Cardiac fibroblast (primary cell): ENCODE measurements around the gene FAM199X.

ENCODE experiments used
- DNase-seq, 2 donors: peaks; one replicate each; pipeline versions ENCODE4 v3.0.0 to v3.0.0-alpha.2; 2010; ENCODE audit warnings: low read depth in 2 of 2
- H3K4me3 ChIP-seq, 2 donors: replicated peaks in 1 of 2; 1 replicate in 1 of 2; 2 replicates in 1 of 2; pipeline ENCODE4 v1.5.1; 2011; ENCODE audit warnings: low read depth in 2 of 2, low read length in 2 of 2, mild to moderate bottlenecking in 2 of 2, moderate library complexity in 1 of 2
- CTCF ChIP-seq: IDR thresholded peaks from one replicate; pipeline ENCODE4 v1.5.1; 2011; ENCODE audit warnings: low read depth, mild to moderate bottlenecking, low read length, inconsistent platforms

The FAM199X gene

GRCh38 chrX:104183685-104184084, 17.4 kb downstream of the FAM199X start:
- DNase-seq, result no peak
- TF ChIP-seq CTCF, result no peak
- H3K4me3 ChIP-seq, result no peak overlapping the region

GRCh38 chrX:104187931-104188330, 21.7 kb downstream of the FAM199X start:
- DNase-seq, result no peak
- no peak overlapping the region for H3K4me3 ChIP-seq
- no peak for TF ChIP-seq CTCF

DNA sequence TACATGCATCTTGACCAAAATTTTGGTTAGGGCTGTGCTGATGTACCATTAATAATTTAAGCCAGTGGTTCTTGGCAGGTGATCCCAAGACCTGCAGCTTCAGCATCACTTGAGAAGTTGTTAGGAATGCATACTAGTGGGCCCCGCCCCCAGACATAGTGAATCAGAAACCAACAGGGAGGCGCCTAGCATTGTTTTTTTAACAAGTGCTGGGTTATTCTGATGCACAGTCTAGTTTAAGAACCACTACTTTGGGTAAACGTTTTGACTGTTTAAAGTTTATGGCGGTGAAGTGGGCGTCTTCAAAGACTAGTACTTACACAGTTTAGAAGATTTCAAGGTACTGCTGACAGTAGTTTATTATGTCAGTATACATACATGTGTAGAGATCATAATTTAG, 23.6 kb downstream of the FAM199X start:
- H3K4me3 ChIP-seq, result no peak overlapping the region
- no peak for TF ChIP-seq CTCF
- no peak for DNase-seq

- DNase-seq, result no peak
- H3K4me3 ChIP-seq, result no peak overlapping the region
- TF ChIP-seq CTCF, result no peak
These were observed 27.2 kb downstream of the FAM199X start for GRCh38 chrX:104193485-104193884.

- TF ChIP-seq CTCF, result no peak
These were observed 28.8 kb downstream of the FAM199X start for GRCh38 chrX:104195013-104195412.

GRCh38 chrX:104195489-104196084, 29.3 kb downstream of the FAM199X start:
- peak; percentile 39 to 42 for DNase-seq
- TF ChIP-seq CTCF, result peak; percentile 64
- no peak overlapping the region for H3K4me3 ChIP-seq

More at GRCh38 chrX:104195013-104195412, 28.8 kb downstream of the FAM199X start:
- no peak overlapping the region for H3K4me3 ChIP-seq
- DNase-seq, result no peak

DNA sequence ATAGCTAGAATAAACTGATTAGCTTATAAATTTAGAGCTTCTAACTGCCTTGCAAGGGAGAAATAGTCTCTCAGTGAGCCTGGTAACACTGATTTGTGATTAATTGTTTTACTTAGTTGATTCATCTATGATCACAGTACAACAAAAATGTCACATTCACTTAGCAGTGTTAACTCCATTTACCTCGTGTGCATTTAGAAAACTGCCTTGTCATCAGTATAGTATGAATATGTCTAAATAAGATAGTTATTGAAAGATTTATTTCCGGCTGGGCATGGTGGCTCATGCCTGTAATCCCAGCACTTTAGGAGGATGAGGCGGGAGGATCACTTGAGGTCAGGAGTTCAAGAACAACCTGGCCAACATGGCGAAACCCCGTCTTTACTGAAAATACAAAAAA, 39.3 kb downstream of the FAM199X start:
- H3K4me3 ChIP-seq, result no peak overlapping the region
- no peak for DNase-seq
- no peak for TF ChIP-seq CTCF
